Testis (tissue), 2 donors: ENCODE data around the gene SMG6.

Experiments used
- CTCF ChIP-seq, 3 experiments: fragments of 450-650 bp in 2 of 3; fragments of 200-600 bp in 1 of 3; sonication (generic) in 1 of 3; IDR thresholded peaks; one replicate each; pipeline ENCODE4 v1.5.1; 2016 to 2019; ENCODE audit warnings: antibody characterized with exemption in 3 of 3, mild to moderate bottlenecking in 2 of 3, moderate library complexity in 1 of 3
- POLR2A ChIP-seq: fragments of 450-650 bp; IDR thresholded peaks from one replicate; pipeline ENCODE4 v1.6.1; 2017; ENCODE audit warnings: antibody characterized with exemption, mild to moderate bottlenecking, moderate library complexity

- TF ChIP-seq CTCF (IDR thresholded peaks at IDR 0.05) = no peak
- no peak for TF ChIP-seq POLR2A
Measured at GRCh38 chr17:2105663-2106062, 197.9 kb downstream of the SMG6 start.
